ENCODE results near the gene ODAD4. TPM values are rescaled to one million over a fixed set of nuclear protein-coding genes. Genes with fewer than 3 reads are reported as not detected.

The ODAD4 gene
- total RNA-seq, 4 donors from 2014 or later, result 0.32 to 0.55 TPM; not detected in 2

DNA sequence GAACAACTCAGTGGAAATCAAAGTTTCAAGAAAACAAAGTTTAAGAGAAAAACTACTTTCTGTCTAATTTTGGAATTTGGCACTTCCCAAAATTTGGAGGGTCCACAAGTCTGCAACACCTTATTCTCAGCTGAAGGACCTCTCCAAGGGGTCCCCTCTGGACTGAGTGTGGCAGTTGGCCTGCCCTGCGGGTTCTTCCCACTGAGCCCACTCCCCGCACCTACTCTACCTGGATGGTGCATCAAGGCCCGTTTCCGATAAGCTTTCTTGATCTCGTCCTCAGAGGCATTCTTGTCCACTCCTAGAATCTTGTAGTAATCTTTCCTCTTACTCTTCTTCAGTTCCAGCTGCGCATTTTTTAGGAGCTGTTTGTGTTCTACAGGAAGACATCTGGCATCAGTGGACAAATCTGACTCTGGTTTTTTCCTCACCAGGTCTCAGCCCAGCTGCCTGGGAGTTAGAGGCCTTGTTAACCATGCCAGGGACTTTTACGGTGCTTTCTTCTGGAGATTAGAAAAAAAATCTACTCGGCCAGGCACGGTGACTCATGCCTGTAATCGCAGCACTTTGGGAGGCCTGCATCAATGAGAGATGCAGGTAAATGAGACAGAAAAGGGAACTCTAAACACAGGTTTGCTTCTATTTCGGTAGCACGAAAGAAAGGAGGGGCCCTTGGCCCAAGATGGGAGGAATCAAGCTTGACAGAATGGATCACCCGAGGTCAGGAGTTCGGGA, 51.8 kb downstream of the ODAD4 start:
- H3K36me3 ChIP-seq, result peaks cover 0 to 73% (median 27%) of the 10 kb centered on the region in 4 donors
- in situ Hi-C loops (cut with MboI; ENCODE audit: low pct_ligation_motif_present in 1 of 4, low pct_unique_long_range_greater_than_20kb in 1 of 4, low sequenced_read_pairs in 3 of 4), result no loop called here

DNA sequence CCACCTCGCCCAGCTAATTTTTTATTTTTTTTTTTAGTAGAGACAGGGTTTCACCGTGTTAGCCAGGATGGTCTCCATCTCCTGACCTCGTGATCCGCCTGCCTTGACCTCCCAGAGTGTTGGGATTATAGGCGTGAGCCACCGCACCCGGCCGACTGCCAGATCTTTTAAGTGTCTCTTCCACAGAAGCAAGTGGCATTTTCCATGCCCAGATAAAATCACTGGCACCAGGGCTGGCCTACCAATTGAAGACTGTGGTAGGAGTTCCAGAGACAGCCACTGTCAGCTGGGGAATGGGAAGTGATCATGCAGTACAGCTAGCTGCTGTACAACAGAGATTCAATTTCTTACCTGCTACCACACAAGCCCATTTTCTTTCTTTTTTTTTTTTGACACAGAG, 54.0 kb downstream of the ODAD4 start:
- no peak for DNase-seq
- no peak overlapping the region for H3K27ac ChIP-seq
- TF ChIP-seq POLR2AphosphoS5 (IDR thresholded peaks at IDR 0.05), result no peak
- no peak for TF ChIP-seq POLR2A (IDR thresholded peaks at IDR 0.05)
- TF ChIP-seq, protein P1, sequence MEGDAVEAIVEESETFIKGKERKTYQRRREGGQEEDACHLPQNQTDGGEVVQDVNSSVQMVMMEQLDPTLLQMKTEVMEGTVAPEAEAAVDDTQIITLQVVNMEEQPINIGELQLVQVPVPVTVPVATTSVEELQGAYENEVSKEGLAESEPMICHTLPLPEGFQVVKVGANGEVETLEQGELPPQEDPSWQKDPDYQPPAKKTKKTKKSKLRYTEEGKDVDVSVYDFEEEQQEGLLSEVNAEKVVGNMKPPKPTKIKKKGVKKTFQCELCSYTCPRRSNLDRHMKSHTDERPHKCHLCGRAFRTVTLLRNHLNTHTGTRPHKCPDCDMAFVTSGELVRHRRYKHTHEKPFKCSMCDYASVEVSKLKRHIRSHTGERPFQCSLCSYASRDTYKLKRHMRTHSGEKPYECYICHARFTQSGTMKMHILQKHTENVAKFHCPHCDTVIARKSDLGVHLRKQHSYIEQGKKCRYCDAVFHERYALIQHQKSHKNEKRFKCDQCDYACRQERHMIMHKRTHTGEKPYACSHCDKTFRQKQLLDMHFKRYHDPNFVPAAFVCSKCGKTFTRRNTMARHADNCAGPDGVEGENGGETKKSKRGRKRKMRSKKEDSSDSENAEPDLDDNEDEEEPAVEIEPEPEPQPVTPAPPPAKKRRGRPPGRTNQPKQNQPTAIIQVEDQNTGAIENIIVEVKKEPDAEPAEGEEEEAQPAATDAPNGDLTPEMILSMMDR (IDR thresholded peaks at IDR 0.05), result no peak
- H3K4me3 ChIP-seq, result no peak overlapping the region
- intact Hi-C loops (cut with DNase I; ENCODE audit: low total_unique reads) (no loop called here), in situ Hi-C loops (cut with MboI; ENCODE audit: low pct_ligation_motif_present in 1 of 4, low pct_unique_long_range_greater_than_20kb in 1 of 4, low sequenced_read_pairs in 3 of 4) (no loop called here)
- H3K36me3 ChIP-seq, result peaks cover 0 to 81% (median 31%) of the 10 kb centered on the region in 4 donors
- no peaks in the 10 kb centered on the region for H3K9me3 ChIP-seq
- 96% methylated on average over 8 of the region's 8 CpGs; no CpG with 5 or more reads in 1 of the 2 donors for WGBS, 2 donors (ENCODE audit: low coverage in 1 of 2)
- no peaks in the 10 kb centered on the region for H3K27me3 ChIP-seq
- H3K4me1 ChIP-seq, result peaks cover 0 to 6% (median 0%) of the 10 kb centered on the region in 4 donors

More for the DNA sequence above, 51.8 kb downstream of the ODAD4 start:
- no peaks in the 10 kb centered on the region for H3K27me3 ChIP-seq
- no peak for DNase-seq
- intact Hi-C loops (cut with DNase I; ENCODE audit: low total_unique reads), result no loop called here
- H3K4me1 ChIP-seq, result peaks cover 0 to 11% (median 4%) of the 10 kb centered on the region in 4 donors
- no peaks in the 10 kb centered on the region for H3K9me3 ChIP-seq
- H3K27ac ChIP-seq, result no peak overlapping the region
- TF ChIP-seq EP300 (IDR thresholded peaks at IDR 0.05; ENCODE audit: low read depth), result no peak
- no peak for TF ChIP-seq POLR2AphosphoS5 (IDR thresholded peaks at IDR 0.05)
- TF ChIP-seq POLR2A (IDR thresholded peaks at IDR 0.05), result no peak
- TF ChIP-seq, protein P1 (IDR thresholded peaks at IDR 0.05), result no peak
- no peak overlapping the region for H3K4me3 ChIP-seq
- 86% methylated on average over 14 of the region's 14 CpGs; no CpG with 5 or more reads in 1 of the 2 donors for WGBS, 2 donors (ENCODE audit: low coverage in 1 of 2)

DNA sequence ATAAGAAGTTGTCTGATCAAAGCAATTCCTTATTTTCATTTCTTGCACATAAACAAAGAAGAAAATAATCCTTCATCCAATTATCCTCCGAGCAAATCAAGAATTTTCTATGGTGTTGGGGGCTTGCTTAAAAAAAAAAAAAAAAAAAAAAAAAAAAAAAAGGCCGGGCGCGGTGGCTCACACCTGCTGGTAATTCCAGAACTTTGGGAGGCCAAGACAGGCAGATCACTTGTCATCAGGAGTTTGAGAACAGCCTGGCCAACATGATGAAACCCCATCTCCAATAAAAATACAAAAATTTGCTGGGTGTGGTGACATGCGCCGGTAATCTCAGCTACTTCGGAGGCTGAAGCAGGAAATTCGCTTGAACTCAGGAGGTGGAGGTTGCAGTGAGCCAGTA, 55.5 kb downstream of the ODAD4 start:
- 87 to 95% methylated on average over 8 of the region's 8 CpGs for WGBS, 2 donors (ENCODE audit: low coverage in 1 of 2)
- intact Hi-C loops (cut with DNase I; ENCODE audit: low total_unique reads), result no loop called here
- DNase-seq, result no peak

GRCh38 chr17:41986634-41987033, 56.2 kb downstream of the ODAD4 start:
- H3K9me3 ChIP-seq, result no peaks in the 10 kb centered on the region
- TF ChIP-seq POLR2A (IDR thresholded peaks at IDR 0.05), result no peak
- TF ChIP-seq EP300 (IDR thresholded peaks at IDR 0.05; ENCODE audit: low read depth), result no peak
- TF ChIP-seq POLR2AphosphoS5 (IDR thresholded peaks at IDR 0.05), result no peak
- TF ChIP-seq, protein P1 (IDR thresholded peaks at IDR 0.05), result no peak
- in situ Hi-C loops (cut with MboI; ENCODE audit: low pct_ligation_motif_present in 1 of 4, low pct_unique_long_range_greater_than_20kb in 1 of 4, low sequenced_read_pairs in 3 of 4) (no loop called here), intact Hi-C loops (cut with DNase I; ENCODE audit: low total_unique reads) (no loop called here)
- WGBS, 2 donors (ENCODE audit: low coverage in 1 of 2), result 100% methylated on average over 1 of the region's 1 CpG
- DNase-seq, result no peak
- no peaks in the 10 kb centered on the region for H3K27me3 ChIP-seq
- H3K36me3 ChIP-seq, result peaks cover 0 to 67% (median 22%) of the 10 kb centered on the region in 4 donors
- peaks cover 2 to 27% (median 9%) of the 10 kb centered on the region in 4 donors for H3K4me1 ChIP-seq
- H3K4me3 ChIP-seq, result no peak overlapping the region
- H3K27ac ChIP-seq, result no peak overlapping the region

More for the DNA sequence above, 55.5 kb downstream of the ODAD4 start:
- Histone ChIP-seq H3K27ac (no peak overlapping the region), H3K4me1 (peaks cover 0 to 21% (median 8%) of the 10 kb centered on the region in 4 donors), H3K9me3 (no peaks in the 10 kb centered on the region), H3K27me3 (no peaks in the 10 kb centered on the region), H3K36me3 (peaks cover 0 to 75% (median 26%) of the 10 kb centered on the region in 4 donors), H3K4me3 (no peak overlapping the region)
- no peak for TF ChIP-seq POLR2A (IDR thresholded peaks at IDR 0.05)
- TF ChIP-seq, protein P1 (IDR thresholded peaks at IDR 0.05), result no peak
- TF ChIP-seq EP300 (IDR thresholded peaks at IDR 0.05; ENCODE audit: low read depth), result no peak
- TF ChIP-seq POLR2AphosphoS5 (IDR thresholded peaks at IDR 0.05), result no peak
- in situ Hi-C loops (cut with MboI; ENCODE audit: low pct_ligation_motif_present in 1 of 4, low pct_unique_long_range_greater_than_20kb in 1 of 4, low sequenced_read_pairs in 3 of 4), result no loop called here
